ENCODE results near the gene PPP4C.

PPP4C gene

DNA sequence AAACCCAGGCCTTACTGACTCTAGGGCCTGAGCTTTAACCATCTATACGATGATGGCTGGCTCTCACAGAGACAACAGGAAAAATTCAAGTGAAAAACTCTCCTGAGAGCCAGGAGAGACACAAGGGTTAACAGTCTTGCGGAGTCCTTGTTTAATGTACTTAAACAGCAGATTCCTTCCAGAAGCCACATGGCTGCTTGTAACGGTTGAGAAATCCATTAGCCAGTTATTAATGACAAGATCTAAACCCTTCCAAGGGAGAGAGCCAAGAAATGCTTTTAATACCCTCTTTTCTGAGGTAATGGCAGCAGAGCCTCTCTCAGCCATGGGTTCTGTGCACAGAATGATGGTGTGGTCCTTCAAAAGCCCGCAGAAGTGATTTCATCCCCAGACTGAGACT is 15.4 kb upstream of the PPP4C start:
- DNase-seq: no peak

DNA sequence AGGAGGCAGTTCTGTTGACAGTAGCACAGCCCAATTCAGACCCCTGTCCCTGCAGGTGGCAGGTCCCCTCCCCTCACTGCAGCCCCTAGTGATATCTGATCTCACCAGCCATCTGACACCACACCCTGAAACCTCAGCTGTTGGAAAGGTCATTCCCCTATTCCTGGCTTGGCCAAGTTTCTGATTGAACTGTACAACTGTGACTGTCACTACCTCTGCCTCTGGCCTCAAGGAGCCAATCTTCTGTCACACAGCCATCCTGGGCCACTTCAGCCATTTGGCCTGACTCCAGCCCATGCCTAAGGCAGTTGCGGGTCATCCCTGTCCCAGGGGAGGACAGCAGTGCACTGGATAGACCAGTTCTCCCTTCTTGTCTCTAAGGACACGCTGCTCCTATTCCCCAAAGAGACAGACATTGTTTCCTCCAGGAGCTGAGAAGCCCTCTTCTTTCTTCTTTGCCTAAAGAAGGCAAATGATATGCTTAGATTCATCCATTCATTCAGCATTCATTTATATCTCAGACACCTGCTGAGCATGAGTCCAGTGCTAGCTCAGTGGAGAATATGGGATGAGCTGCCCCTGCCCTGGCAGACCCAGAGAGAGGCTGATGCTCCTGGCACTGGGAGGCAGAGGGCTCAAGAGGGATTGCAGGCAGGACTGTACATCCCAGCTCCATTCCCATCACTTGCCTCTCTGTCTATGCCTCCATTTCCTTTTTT is 14.8 kb upstream of the PPP4C start:
- DNase-seq: no peak

DNA sequence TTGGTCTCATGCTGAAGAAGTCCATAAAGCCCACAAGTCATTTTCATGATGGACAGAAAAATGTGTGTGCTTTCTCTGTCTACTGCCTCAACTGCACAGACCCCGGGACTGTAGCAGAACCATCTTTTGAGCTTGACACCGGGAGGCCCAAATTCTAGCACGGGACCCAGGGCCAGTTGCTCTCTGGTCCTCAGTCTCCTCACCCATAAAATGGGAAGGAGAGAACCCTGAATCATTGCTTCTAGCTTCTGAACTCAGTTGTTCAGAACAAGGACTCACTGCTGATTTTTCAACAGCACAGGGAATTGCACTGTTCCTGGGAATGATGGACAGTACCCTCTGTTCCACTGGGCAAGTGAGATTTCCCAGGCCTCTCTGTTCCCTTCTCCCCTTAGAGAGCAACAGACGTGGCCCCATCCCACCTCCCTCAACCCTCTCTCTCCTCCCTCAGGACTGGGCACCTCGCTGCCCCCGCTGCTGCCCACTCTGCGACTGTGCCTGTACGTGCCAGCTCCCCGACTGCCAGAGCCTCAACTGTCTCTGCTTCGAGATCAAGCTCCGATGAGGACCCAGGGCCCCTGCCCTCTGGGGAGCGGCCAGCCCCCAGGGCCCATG is 12.4 kb upstream of the PPP4C start:
- no peak for DNase-seq

DNA sequence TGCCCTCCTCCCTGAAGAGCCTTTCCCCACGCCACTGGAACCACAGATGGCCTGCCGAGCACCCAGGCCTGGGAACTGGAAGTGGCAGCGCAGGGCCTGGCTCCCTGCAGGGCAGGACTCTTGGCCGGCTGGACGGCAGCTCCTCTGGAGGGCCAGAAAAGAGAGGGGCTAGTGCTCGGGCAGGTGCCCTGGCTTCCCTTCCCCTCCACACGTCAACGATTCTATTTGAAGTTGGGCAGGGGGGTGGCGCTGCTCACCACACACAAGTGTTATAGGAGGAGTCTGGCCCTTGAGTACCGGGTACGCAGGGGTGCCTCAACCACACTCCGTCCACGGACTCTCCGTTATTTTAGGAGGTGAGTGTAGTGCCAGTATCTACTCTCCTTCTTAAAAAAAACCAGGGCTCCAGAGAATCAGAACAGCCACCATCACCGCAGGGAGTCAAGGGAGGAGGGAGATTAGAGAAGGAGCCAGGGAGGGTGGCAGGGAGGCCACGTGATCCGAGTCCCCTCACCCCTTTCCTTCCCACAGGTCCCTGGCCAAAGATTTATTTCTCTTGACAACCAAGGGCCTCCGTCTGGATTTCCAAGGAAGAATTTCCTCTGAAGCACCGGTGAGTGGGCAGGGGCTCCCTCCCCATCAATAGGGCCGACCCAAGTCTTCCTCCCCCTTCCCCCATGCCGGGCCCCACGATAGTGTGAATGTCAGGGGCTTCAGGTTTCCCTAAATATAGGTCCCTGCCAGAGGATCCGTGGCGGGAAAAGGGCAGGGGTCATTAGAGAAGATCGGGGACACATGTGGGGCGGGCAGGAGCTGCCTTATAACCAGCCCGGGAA is 11.7 kb upstream of the PPP4C start:
- peak; percentile 73 to 78 for DNase-seq

DNA sequence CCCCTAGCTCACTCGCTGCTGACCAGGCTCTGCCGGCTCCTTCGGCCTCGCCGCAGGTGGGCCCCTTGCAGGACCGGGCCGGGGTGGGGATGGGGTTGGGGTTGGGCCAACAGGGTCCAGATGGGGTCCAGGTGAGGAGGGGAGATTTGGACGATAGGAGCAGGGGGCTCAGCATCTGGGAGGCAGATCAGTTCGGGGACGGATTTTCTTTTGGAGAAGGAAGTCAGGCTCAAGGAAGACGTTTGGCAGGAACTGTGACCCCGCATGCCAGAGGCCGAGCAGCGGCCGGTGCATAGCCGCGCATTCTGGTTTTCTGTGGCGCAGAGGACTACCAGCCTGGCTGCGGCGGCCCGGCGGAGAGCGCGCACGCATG is 11.1 kb upstream of the PPP4C start:
- DNase-seq: no peak

DNA sequence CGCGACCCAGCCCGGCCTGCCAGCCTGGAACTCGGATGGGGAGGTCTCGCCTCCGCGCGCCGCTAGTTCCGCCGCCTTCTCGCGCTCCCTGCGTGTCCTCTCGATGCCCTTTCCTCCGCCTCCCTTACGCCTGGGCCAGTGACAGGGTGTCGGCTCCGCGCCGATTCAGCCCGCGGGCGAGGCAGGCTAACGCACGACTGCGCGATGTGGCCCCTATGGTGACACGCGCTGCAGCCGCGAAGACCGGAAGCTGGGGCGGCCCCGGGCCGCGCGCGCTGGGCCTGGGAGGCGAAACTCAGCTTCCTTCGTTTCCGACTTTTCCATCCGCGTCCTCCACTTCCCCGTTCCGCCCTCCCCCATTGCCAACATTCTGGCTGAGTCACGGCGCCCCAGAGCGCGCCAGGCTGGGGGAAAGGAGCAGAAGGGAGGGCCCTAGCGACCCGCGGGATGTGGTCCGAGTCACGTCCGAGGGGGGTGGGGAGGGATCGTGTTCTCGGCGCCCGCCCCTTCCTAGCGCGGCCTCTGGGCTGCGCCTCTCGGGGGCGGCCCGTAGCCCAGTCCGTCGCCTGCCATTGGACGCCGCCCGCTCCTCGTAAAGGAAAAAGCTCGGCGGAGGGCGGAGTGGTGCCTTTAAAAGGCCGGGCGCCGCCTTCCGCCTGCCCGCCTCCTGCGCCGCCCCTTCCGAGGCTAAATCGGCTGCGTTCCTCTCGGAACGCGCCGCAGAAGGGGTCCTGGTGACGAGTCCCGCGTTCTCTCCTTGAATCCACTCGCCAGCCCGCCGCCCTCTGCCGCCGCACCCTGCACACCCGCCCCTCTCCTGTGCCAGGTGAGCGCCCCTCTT is 10.5 kb upstream of the PPP4C start, which contains the start of gene ALDOA:
Gene ALDOA (plus strand): TSS at position 659 of the 841 bp plus-strand sequence. CDS start 1,138 bp downstream, outside the sequence.
- peak; percentile 94 to 95 for DNase-seq

DNA sequence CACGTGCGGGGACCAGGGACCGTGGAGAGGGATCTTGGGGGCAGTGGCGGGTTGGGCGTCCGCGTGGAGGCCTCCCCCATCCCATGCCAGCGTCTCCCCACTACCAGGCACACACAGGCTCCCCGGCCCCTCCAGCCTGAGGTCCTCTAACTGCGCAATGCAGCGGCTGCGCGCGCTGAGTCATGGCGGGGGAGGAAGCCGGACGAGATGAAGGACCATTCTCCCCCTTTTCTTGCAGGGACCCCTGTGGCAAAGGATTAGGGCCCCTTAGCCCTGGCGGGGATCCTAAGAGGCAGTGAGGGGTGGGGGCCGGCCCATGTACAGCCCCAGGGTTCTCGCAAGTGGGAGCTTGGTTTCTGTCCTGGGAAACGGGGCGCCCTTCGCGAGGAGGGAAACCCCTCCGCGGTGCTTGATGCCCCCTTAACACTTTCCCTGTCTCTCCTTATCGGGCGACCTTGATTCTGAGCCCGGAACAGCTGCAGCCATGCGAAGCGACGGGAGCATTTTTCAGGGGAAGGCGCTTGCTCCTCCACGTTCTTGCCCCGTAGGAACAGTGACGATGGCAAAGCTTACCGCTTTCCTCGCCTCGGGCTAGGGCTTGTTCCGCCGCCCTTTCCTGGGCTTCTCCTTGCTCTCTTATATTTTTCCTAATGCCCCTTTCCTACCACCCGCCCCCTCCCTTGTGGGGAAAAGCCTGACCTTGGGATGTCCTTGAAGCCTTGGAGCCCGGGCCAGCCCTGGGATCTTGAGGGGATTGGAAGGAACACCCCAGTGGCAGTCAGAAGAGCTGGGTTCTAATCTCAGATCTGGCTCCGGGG is 9.6 kb upstream of the PPP4C start:
- DNase-seq: peak in 1 of 2 donors; percentile 33

DNA sequence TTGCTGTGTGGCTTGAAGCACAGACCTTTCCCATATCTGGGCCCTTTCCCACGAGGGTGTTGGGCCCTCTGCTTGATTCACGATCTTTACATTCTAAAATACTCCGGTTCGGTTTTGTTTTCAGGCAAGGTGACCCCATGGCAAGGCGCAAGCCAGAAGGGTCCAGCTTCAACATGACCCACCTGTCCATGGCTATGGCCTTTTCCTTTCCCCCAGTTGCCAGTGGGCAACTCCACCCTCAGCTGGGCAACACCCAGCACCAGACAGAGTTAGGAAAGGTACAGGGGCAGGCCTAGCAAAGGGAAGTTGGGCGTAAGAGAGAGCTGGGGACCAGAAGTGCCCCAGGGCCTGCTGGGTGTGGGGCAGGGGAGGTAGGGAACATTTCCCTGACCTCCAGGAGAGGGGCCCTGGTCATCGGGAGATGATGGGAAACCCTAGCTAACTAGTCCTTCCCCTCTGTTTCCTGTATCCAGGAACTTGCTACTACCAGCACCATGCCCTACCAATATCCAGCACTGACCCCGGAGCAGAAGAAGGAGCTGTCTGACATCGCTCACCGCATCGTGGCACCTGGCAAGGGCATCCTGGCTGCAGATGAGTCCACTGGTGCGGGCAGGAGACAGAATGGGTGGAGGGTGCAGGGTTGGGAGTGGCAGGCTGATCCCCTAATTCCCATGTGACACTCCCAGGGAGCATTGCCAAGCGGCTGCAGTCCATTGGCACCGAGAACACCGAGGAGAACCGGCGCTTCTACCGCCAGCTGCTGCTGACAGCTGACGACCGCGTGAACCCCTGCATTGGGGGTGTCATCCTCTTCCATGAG is 8.8 kb upstream of the PPP4C start:
- DNase-seq: no peak

DNA sequence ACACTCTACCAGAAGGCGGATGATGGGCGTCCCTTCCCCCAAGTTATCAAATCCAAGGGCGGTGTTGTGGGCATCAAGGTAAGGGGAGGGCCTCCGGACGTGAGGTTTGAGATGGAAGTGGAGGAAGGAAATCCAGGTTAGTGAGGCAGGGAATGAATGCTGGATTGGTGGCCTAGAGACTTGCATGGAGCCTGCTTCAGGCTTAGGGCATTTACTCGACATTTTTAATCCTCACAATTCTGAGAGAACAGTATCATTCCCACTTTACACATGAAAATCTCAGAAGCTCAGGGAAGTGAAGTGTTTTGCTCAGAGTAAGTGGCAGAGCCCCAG is 8.2 kb upstream of the PPP4C start:
- no peak for DNase-seq

DNA sequence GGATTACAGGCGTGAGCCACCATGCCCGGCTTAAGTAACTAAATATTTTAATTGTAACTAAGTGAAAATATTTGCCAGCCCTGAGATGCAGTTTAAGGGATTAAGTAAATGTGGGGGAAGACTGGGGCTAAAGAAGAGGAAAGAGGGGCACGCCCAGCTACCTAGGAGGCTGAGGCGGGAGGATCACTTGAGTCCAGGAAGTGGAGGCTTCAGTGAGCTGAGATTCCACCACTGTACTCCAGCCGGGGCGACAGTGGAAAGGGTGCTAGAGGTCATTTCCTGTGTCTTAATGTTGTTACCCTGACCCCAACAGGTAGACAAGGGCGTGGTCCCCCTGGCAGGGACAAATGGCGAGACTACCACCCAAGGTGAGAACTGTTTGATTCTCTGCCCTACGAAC is 7.5 kb upstream of the PPP4C start:
- DNase-seq: no peak

DNA sequence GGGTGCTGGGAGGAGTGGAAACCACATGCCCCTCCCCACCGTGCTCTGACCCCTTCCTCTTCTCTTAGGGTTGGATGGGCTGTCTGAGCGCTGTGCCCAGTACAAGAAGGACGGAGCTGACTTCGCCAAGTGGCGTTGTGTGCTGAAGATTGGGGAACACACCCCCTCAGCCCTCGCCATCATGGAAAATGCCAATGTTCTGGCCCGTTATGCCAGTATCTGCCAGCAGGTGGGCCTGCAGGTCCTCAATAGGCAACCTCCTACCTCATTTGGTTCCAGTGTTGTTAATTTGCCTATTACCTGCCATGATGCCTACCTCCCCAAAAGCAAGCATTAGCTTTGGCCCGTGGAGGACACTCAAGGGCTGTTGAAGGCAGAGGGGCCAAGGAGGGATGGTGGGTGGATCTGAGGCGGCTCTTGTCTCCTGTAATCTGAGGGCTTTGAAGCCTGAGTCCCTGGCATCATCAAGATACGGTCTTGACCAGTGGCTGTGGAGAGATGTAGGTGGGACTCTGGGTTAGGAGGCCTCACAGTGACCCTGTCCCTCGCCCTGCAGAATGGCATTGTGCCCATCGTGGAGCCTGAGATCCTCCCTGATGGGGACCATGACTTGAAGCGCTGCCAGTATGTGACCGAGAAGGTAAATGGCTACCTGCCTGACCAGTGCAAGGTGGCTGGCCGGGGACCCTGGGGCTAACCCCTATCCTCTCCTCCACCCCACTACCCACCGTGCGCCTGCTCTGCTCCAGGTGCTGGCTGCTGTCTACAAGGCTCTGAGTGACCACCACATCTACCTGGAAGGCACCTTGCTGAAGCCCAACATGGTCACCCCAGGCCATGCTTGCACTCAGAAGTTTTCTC is 6.8 kb upstream of the PPP4C start:
- DNase-seq: peak; percentile 49 to 71

DNA sequence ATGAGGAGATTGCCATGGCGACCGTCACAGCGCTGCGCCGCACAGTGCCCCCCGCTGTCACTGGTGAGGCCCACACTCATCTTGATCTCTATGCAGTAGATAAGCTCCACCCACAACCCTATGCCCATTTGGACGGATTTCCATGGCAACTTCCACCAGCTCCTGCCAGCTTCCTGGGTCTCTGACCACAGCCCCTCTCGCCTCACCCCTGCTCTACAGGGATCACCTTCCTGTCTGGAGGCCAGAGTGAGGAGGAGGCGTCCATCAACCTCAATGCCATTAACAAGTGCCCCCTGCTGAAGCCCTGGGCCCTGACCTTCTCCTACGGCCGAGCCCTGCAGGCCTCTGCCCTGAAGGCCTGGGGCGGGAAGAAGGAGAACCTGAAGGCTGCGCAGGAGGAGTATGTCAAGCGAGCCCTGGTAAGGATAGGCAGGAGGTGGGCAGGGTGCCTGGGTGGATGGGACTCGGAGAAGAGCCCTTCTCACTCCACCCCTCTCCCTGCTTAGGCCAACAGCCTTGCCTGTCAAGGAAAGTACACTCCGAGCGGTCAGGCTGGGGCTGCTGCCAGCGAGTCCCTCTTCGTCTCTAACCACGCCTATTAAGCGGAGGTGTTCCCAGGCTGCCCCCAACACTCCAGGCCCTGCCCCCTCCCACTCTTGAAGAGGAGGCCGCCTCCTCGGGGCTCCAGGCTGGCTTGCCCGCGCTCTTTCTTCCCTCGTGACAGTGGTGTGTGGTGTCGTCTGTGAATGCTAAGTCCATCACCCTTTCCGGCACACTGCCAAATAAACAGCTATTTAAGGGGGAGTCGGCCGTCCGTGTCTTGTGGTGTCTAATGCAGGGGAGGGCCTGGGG is 6.0 kb upstream of the PPP4C start:
- DNase-seq: no peak

DNA sequence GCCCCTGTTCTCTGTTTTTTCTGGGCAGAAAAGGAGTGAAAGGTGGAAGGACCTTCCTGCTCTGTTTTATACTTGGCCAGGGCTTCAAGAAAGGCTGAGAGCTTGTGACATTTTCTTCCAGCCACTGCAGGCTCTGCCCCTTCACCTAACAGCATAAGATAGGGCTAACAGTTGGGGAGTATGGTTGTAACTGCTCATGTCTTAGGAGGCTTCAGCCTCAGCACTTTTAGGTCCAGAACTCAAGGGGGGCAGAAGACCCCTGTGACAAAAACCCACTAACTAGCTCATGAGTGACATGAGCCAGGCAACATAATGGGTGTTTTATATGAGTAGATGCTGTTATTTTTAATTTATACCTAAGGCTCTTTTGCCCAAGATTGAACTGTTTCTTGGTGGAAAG is 5.3 kb upstream of the PPP4C start:
- DNase-seq: no peak

DNA sequence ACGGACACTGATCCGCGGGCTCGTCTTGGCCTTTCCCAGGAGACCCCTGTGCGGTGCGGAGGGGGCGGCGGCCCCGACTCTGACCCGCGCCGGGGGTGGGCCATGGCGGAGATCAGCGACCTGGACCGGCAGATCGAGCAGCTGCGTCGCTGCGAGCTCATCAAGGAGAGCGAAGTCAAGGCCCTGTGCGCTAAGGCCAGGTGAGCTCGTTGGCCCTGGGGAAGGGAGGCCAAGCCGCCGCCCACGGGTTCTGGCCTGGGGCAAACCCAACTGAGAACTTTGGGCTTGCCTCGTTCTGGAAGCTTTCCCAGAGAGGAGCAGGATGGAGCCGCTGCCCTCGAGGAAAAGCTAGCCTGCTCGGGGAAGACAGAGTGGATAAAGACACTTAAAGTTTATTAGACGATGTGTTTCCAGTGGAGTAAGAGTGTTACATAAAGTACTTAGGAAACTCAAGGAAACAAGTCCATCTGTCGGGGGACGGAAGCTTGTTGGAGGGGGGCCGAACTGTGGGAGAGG is 540 bp downstream of the PPP4C start:
- no peak for DNase-seq

DNA sequence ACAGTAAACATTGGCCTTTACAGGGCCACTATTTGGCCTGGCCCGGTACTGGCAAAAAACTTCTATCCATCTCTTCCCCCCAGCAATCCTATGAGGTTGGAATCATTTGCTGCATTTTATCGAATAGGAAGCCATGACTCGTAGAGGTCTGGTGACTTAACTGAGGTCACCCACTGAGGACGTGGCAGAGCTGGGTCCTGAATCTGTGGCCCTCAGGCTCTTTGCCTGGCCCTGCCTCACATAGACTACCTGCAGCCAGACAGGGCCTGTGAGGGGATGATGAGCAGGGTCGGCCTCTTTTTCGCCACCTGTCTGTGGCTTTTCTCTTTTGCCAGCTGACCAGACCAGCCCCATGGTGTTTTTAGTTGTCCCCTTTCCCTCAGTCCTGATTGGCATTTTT is 1.9 kb downstream of the PPP4C start:
- DNase-seq: no peak

DNA sequence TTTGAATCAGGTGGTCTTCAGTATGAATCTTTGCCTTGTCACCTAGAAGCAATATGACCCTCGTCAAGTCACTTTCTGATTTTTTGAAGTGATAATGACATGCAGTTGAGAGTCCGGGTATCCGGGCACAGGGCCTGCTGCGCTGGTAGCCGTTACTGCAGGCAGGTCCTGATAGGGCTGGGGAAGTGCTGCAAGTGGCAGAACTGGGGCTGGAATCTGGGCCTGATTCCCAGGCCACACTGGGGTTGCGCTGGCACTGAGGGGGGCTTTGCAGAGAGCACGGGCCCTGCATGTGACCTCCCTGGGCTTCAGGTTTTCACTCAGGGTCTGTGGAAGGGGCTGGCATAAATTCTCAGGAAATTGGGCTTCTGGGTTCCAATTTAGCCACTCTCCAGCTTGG is 3.0 kb downstream of the PPP4C start:
- no peak for DNase-seq

DNA sequence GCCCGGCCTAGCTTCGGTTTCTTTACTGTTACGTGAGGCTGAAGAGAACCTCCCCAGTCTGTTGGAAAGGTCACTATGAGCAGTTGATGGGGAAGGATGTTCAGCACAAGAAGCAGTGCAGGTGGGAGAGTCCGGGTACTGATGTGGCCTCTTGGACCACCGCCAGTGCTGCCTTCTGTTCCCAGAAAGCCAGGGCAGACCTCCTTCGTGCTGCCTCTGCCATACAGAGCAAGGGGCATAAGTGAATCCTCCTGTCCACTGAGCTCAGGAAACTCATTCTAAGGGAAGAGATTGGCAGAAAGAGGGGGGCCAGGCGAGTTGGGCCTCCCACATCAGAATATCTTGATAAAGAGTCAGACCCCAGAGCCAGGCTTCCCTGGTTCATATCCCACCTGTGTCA is 3.7 kb downstream of the PPP4C start:
- no peak for DNase-seq

DNA sequence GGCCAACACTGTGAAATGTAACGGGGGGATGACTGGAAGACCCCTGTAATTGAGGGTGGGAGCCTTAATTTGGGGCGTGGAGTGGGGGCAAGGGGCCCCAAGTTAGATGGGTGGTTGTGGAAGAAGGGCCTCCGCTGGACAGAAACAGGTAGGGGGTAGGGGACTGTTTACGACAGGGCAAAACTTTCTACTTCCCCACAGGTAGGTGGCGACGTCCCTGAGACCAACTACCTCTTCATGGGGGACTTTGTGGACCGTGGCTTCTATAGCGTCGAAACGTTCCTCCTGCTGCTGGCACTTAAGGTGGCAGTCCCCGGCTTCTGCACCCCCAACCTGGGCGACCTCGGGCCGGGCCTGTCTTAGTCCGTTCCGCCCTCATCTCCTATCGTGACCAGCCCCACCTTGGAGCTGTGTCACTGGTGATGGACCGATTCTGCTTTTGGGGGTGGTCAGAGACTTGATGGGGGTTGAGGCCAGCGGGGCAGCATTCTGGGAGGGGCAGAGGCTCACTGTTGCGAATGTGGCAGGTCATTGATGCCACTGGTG is 6.8 kb downstream of the PPP4C start:
- no peak for DNase-seq
